GM18873 (cell line): ENCODE measurements around the gene KYAT1.
"Not testable (repeated sequence)": the region's sequence is repeated elsewhere in the genome, so short reads cannot be mapped to it uniquely, and the experiment has no call there.

Experiments used
- ATAC-seq: cut with Tn5 transposase; IDR thresholded peaks from one replicate; pipeline ENCODE4 v1.9.1; 2021; ENCODE audit warnings: mild to moderate bottlenecking, moderate library complexity, moderate number of reproducible peaks; ENCODE audit not compliant: unreplicated experiment, low FRiP score

The KYAT1 gene

DNA sequence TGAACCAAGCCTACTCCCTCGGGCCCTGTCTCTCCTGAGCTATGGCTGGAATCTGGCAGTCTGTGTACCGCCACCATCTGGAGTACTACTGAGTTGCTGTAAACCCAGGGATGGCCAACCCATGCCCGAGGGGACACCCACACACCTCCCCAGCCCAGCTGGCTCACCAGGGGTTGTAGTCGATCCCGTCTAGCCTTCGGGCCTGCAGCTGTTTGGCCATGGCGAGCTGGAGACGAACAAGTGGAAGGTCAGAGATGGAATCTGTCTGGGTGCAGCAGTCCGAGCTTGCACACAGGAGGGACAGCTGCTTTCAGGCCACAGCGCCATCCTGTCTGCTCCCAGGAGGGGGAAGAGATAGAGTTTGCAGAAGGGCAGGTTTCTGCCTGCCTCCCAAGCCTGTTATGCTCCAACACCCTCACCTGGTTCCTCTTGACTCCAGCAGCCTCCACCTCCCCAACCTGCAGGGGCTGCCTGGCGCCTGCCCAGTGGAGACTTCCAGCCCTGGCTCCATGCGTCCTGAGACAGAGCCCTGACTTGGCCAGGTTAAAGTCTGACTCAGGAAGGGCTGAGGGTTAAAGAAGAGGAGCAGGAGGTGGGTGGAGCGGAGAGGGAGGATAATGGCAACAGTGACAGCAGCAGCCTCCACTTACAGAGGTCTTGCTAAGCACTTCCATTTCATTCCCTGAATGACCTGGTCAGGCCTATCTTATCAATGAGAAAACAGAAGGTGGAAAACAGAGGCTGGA is 36.4 kb downstream of the KYAT1 start:
- no peak for ATAC-seq

DNA sequence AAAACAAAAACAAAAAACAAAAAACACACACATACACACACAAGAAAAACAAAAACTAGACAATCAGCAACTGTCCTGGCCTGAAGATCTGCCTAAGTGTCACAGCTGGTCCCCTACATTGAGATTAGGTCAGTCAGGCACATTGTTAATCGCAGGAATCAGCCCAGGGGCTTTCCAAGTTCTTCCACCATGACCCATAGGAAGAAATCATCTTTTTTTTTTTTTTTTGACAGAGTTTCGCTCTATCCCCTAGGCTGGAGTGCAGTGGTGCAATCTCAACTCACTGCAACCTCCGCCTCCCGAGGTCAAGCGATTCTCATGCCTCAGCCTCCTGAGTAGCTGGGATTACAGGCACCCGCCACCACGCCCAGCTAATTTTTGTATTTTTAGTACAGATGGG is 38.6 kb downstream of the KYAT1 start:
- not testable (repeated sequence) for ATAC-seq

DNA sequence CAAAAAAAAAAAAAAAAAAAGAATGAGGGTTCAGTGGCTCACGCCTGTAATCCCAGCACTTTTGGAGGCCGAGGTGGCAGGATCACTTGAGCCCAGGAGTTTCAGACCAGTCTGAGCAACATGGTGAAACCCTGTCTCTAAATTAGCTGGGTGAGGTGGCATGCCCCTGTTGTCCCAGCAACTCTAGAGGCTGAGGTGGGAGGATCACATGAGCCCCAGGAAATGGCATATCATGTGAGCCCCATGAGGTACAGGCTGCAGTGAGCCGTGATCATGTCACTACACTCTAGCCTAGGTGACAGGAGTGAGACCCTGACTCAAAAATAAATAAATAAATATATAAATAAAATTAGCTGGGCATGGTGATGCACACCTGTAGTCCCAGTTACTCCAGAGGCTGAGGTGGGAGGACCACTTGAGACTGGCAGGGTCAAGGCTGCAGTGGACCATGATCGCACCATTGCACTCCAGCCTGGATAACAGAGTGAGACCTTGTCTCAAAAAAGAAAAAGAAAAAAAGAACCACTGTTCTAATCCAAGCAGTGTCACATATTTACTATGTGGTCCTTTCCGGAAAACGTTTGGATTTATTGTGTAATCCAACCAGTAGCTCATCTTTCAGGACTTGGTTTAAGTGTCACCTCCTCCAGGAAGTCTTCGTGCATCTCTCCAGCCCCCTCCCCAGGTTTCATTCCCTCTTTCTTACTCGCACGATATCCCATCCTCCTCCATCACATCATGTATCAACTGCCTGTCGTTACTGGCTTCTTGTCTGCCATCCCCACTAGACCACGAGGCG is 39.9 kb downstream of the KYAT1 start:
- ATAC-seq: no peak

DNA sequence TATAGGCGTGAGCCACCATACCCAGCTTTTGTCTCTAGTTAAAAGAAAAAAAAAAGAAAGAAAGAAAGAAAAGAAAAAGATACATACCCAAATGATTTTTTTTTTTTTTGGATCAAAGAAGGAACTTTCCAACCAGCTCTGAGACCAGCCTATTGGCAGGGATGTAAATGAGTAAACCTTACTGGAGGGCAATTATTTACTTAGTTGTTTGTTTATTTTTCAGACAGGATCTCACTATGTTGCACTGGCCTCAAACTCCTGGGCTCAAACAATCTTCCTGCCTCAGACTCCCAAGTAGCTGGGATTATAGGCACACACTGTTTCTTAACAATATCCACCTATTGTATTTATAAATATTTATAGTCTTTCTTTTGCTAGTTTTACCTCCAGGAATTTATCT is 41.2 kb downstream of the KYAT1 start:
- no peak for ATAC-seq

DNA sequence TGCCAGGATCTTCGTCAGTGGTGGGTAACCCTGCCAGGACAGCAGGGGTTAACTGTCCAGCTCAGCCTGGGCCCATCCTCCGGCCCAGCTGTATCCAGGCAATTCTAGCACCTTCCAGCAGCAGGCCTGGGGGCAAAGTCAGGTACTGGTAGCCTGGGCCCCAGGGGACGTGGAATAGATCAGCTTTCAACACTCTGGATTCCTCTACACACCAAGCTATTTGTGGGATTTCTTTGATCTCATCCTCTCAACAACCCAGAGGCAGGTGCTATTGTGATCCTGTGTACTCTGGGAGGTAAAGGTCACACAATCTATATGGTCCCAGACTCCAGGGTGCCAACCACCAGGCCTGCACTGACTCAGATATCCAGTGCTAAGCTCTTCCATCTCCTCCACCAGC is 43.4 kb downstream of the KYAT1 start:
- no peak for ATAC-seq

DNA sequence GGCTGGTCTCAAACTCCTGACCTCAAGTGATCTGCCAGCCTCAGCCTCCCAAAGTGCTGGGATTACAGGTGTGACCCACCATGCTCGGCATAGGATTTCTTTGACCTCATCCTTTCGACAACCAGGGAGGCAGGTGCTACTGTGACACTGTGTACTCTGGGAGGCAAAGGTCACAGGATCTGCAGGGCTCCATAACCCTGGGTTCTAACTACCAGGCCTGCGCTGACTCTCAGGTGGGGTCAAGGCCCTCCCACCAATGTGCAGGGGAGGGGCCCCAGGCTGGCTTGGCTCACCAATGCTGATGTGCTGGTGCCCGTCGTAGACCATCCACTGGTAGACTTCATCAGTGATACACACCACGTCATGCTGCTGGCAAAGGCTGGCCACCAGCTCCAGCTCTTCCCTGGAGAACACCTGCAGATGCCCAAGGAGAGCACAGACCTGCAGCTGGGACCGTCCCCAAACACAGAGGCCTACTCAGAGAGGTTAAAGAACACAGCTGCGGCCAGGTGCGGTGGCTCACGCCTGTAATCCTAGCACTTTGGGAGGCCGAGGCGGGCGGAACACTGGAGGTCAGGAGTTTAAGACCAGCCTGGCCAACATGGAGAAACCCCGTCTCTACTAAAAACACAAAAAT is 45.1 kb downstream of the KYAT1 start:
- ATAC-seq: no peak

DNA sequence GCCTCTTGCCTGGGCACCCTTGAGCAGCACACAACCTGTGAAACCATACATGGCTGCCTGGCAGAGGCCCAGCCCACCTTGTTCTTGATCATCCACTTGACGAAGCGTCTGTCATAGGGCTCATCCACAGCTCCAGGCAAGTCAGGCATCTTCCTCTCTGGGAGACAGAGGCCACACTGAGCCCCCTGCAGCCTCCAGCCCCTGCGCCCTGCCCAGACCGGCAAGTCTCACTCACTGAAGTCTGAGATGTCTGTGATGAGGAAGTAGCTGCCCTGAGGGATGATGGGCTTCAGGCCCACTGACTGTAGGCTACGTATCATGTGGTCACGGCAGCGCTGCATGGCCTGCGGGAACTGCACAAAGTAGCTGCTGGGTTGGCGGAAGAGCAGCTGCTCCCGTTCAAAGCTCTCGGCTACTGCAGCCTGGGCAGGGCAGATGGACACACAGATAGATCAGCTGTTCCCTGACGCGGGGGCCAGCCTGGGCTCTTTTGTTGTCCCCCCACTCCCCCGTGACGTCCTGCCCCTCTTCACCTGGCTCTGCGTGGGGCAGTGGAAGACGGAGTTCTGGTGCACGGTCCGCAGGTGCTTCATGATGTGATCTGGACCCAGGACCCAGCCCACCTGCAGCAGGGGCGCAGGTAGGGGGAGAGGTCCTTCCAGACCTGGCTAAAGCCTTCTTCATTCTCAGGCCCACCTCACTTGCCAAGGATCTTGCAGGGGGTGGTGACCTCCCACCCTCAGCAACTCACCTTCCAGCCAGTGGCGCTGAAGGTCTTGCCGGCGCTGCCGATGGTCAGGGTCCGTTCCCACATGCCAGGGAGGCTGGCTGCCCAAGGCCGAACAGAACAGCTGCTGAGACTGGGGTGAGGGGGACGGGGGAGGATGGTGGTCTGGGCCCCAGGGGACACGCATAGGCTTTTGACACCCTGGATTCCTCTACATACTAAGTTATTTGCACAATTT is 46.2 kb downstream of the KYAT1 start:
- no peak for ATAC-seq

DNA sequence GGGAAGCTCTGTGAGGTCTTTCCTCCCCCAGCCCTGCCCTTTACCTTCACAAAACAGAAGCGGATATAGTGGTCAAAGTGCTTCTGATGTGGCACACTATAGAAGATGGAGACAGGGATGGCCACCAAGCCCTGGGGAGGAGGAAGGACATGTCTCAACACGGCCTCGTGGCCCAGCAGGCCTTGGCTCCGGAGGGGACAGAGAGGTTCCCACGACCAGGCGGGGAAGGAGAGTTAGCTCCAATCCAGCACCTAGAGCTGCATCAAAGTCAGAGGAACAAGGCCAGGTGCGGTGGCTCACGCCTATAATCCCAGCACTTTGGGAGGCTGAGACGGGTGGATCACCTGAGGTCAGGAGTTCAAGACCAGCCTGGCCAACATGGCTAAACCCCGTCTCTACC is 48.1 kb downstream of the KYAT1 start:
- ATAC-seq: no peak

DNA sequence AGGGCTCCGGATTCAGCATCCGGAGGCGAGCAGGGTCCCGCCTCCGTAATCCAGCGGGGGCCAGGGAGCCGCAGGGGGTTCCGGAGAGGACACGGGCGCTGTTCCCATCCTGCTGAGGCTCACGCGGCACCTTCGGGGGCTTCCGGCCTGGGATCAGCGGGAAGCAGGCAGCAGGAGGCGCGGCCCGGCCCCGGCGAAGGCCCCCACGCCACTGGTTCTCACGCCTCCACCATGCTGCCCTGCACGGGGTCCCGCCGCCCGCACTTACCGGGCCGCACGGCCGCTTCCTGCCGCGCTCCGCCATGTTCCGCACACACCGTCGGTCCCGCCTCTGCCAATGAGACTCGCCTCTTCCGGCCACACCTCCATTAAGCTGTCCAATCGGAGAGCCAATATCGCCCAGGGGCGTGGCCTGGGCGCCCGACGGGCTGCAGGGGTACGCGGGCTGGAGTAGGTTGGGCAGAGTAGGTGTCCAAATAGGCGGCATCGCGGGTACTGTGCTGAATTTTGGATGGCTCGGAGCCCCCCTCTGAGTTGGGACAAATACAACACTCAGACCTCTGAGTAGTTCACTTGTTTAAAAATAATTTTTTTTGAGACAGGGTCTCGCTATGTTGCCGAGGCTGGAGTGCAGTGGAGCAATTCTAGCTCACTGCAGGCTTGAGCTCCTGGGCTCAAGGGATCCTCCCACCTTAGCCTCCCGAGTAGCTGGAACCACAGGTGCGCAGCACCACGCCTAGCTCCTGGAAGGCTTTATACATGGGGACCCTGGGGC is 52.1 kb downstream of the KYAT1 start, which contains the start of gene SPOUT1:
TSS of gene SPOUT1 (minus strand) at position 318 of the 775 bp plus-strand sequence. CDS start at position 304, 14 bp downstream.
- ATAC-seq: peak; percentile 95

DNA sequence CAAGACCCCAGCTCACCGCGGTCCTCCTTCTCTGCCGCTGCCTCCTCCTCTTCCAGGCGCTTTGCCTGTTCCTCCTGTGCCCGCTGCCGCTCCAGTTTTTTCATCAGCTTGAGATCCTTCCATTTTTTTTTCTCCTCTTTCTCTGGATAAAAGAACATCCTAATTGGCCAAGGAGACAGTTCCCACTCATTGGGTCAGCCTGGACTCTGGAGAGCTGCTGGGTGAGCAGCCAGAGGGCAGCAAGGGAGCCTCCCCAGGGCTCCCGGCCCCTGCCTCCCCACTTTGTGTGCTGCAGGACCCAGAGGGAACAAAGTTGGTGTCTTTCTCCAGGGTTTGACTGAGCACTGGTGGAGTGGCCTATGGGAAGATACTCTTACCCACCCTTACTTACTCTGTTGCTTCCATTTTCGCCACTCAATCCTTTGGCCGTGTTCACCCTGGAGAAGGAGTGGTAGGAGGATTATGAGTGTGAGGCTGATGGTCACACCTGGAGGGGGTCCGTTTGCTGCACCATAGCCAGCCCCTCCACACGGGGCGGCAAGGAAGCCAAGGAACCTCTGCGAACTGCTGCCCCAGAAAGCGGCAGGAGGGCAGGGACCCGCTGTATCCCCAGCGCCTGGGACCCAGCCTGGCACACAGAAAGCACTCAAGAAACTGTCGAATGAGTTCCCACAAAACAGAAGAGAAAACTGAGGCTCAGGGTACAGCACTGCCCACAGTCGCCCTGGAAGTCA is 52.9 kb downstream of the KYAT1 start:
- ATAC-seq: no peak

DNA sequence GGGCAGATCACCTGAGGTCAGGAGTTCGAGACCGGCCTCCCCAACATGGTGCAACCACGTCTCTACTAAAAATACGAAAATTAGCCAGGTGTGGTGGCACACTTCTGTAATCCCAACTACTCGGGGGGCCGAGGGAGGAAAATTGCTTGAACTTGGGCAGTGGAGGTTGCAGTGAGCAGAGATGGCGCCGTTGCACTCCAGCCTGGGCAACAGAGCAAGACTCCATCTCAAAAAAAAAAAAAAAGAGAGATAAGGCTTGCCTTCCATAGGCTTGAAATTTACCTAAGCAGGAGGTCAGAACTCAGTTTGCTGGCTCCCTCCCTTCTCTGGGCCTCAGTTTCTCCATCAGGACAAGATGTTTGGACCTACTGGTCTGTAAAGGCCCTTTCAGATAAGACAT is 53.5 kb downstream of the KYAT1 start:
- no peak for ATAC-seq

DNA sequence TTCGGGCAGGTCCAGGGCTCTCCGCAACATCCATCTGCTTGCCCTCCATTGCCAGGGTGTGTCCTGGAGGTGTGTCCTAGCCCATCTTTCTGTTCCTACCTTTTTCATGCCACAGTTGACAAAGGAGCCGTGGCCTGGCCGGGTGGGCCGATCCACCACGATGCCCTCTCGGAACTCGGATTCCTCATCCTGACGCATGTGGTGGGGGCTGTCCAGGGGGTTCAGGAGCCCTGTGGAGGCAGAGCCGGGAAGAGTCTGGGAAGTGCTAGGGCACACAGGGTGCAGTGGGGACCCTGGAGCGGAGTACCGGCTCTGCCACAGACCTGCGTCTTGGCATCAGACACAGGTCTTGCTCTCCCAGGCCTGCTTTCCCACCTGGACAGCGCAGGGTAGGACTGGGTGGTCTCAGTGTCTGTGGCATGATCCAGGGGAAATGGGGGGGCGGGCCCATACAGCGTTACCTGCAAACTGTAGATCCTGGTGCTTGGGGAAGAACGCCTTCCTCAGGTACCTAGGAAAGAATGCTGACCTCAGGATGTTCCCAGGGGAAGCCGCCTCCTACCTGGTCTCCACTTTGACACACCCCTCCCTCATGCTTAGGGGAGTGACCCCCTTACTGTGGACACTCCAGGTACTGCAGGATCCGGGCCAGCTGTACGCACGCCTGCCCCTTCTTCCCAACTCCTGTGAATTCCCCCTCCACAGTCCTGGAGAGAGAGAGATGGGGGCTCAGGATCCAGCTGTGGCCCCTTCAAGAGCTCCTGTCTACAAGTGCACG is 55.6 kb downstream of the KYAT1 start:
- ATAC-seq: no peak

DNA sequence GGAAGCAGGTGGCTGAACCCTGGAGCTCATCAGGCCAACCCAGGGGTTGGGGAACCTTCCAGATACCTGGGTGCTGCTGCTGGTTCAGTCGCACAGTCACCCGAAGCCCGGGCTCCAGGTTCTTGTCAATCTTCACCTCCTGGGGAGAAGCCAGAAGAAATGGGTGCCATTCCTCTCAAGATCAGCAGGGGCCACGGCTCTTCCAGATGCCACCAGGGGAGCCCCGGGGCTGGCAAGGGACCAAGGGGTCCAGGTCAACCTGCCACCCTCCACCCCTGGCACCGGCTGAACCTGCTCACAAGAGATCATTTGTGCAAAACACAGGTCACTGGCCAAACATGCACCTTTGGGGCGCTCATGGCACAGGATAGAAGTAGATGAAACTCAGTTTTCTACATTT is 56.8 kb downstream of the KYAT1 start:
- ATAC-seq: no peak

DNA sequence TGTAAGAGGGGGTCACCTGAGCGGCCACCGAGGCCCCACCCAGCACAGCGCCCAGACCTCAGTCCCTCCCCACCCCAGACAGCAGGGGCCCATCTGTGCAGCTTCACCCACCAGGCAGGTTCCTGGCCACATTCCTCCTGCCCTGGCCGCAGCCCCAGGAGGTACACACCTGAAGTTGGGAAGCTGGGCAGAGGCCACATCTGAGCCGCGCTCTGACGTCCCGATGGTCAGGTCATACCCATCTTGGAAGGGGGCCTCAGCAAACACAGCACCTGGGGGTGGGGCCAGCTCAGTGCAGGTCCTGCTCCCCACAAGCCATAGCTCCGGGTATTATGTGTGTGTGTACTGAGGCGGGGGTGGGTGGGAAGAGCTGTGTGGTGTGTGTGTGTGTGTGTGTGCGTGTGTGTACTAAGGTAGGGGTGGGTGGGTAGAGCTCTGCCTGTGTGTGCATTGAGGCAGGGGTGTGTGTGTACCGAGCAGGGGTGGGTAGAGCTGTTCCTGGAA is 57.8 kb downstream of the KYAT1 start:
- no peak for ATAC-seq

DNA sequence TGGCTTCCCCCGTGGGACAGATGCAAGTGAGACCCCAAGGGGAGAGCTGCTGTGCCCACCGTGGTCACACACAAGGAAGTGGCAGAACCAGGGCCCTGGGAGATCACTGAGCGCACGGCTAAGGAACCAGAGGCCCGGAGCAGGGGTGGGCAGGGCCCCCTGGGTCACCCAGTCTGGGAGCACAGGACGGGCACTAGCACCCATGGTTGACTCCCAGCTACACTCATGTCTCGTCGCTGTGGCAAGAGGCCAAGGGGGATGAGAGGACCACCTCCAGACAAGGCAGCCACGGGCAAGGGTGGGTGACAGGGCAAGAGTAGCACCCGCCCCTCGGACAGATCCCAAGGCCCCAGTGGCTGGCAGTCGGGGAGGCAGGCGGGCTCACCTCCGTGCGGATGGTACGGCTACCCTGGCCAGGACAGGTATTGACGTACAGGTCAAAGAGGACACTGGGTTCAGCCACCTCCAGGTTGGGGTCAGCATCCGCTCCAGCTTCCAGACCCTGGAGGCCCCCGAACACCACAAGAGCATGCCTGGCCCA is 58.3 kb downstream of the KYAT1 start:
- ATAC-seq: no peak

DNA sequence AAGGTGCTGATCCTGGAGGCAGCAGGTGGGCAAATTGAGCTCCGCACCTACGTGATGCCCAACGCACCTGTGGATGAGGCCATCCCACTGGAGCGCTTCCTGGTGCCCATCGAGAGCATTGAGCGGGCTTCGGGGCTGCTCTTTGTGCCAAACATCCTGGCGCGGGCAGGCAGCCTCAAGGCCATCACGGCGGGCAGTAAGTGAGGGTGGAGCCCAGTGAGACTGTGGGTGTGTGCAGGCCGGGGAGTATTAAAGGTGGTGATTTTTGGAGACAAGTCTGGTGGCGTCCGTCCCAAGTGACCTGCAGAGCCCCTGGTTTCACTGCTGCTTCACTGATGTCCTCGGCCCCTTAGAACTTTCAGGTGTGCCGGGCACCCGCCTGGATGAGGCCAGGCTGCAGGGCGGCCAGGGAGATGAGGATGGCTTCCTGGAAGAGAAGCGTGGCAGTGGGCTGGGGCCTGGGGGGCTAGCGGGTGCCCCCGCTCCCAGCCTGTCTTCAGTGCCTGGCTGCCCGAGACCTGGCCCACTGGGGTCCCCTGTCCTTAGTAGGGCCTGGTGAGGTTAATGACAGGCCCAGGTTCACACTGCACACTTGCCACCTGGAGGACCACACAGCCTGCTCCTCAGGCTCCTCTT is 59.2 kb downstream of the KYAT1 start:
- ATAC-seq: no peak
